ENCODE data around the gene METRN. TPM values are rescaled to one million over a fixed set of nuclear protein-coding genes. Genes with fewer than 3 reads are reported as not detected.

Gene METRN
- total RNA-seq, 4 donors from 2014 or later = 13.3 to 29.5 (median 26.0) TPM

DNA sequence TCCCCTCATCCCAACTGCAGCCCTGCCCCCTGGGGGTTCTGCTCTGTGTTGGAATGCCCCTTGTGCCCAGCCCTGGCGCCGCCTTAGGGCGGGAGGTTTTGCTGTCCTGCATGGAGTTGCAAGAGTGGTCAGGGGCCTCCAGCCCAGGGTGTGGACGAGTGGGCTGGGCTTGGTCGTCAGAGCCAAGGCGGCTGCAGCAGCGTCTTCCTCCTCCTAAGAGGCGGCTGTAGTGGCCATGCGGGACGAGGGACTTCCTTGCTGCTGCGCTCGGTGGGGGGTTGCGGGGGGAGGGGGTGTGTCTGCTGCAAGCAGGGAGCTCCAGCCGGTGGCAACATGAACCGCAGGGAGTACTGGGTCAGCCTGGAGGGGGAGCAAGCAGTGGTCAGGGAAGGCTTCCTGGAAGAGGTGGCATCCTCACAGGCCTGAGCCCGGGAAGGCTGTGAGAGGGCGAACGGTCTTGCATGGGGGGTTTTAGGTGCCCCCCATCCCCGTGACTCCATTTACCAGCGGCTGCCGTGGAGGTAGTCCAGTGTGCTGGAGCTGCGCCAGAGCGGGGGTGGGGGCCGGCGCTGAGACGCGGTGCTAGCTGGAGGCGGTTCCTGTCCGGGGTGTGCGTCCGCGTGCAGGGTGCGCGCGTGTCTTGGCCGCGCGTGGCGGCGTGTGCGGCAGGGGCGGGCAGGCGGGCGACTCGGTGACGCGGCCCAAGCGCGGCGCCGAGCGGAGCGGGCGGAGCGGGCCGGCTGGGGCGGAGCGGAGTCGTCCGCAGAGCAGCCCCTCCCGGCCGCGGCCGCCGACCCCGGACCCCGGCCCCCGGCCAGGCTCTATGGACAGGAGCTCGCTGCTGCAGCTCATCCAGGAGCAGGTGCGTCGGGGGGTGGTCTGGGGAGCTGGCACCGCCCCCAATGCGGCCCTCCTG is 39.7 kb upstream of the METRN start, which contains the start of gene RHBDL1:
TSS of gene RHBDL1 (plus strand) at position 704 of the 916 bp plus-strand sequence. CDS start at position 824, 120 bp downstream.
- TF ChIP-seq, protein P1, sequence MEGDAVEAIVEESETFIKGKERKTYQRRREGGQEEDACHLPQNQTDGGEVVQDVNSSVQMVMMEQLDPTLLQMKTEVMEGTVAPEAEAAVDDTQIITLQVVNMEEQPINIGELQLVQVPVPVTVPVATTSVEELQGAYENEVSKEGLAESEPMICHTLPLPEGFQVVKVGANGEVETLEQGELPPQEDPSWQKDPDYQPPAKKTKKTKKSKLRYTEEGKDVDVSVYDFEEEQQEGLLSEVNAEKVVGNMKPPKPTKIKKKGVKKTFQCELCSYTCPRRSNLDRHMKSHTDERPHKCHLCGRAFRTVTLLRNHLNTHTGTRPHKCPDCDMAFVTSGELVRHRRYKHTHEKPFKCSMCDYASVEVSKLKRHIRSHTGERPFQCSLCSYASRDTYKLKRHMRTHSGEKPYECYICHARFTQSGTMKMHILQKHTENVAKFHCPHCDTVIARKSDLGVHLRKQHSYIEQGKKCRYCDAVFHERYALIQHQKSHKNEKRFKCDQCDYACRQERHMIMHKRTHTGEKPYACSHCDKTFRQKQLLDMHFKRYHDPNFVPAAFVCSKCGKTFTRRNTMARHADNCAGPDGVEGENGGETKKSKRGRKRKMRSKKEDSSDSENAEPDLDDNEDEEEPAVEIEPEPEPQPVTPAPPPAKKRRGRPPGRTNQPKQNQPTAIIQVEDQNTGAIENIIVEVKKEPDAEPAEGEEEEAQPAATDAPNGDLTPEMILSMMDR (IDR thresholded peaks at IDR 0.05; ENCODE audit: low read depth) = no peak

DNA sequence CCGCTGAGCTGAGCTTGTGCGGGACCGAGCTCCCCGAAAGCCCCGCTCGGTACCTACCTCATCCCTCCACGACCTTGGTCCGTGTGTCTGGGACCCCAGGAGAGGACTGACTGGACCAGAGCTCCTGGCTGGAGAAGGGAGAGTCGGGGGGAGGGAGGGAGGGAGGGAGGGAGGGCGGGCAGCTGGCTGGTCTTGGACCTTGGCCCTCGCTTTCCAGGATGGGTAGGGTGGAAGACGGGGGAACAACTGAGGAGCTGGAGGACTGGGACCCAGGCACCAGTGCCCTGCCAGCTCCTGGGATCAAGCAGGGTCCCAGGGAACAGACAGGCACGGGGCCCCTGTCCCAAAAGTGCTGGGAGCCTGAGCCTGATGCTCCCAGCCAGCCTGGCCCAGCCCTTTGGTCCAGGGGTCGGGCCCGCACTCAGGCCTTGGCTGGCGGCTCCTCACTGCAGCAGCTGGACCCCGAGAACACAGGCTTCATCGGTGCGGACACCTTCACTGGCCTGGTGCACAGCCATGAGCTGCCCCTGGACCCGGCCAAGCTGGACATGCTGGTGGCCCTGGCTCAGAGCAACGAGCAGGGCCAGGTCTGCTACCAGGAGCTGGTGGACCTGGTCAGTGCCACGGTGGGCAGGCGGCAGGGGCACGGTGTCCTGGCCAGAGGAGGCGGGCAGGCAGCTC is 38.9 kb upstream of the METRN start:
- TF ChIP-seq, protein P1 (IDR thresholded peaks at IDR 0.05; ENCODE audit: low read depth) = no peak

DNA sequence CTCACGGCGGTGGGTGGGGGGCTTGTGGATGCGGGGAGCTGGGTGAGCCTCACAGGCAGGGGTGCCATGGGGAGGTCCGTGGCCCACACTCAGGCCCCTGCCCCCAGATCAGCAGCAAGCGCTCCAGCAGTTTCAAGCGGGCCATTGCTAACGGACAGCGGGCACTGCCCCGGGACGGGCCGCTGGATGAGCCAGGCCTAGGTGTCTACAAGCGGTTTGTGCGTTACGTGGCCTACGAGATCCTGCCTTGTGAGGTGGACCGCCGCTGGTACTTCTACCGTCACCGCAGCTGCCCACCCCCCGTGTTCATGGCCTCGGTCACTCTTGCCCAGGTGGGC is 38.4 kb upstream of the METRN start:
- TF ChIP-seq, protein P1 (IDR thresholded peaks at IDR 0.05; ENCODE audit: low read depth) = no peak

DNA sequence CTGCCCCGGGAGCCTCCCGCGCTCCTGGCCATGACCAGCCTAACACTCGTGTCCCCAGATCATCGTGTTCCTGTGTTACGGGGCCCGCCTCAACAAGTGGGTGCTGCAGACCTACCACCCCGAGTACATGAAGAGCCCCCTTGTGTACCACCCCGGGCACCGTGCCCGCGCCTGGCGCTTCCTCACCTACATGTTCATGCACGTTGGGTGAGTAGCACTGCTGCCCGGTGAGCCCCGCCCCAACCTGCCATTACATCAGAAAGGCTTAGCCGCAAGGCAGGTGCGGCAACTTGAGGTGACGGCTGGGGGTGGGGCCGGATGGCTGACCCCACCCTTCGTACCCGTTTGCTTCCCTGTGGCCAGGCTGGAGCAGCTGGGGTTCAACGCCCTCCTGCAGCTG is 38.0 kb upstream of the METRN start:
- TF ChIP-seq, protein P1 (IDR thresholded peaks at IDR 0.05; ENCODE audit: low read depth) = no peak

DNA sequence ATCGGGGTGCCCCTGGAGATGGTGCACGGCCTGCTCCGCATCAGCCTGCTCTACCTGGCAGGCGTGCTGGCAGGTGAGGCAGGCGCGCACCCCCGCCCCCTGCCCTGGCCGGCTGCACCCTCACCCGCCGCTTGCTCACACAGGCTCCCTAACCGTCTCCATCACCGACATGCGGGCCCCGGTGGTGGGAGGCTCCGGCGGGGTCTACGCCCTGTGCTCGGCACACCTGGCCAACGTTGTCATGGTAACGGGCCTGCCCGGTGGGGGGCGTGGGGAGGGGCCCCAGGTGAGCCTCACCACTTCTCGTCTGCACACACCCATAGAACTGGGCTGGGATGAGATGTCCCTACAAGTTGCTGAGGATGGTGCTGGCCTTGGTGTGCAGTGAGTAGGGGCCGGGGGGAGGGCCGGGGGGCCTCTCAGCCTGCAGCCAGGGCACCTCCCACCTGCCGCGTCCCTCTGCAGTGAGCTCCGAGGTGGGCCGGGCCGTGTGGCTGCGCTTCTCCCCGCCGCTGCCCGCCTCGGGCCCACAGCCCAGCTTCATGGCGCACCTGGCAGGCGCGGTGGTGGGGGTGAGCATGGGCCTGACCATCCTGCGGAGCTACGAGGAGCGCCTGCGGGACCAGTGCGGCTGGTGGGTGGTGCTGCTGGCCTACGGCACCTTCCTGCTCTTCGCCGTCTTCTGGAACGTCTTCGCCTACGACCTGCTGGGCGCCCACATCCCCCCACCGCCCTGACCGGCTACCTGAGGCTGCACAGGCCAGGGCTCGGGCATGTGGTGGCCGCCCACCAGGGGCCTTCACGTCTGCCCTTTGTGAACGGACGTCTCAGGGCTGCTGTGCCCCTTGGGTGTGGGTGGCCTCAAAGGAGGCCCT is 37.4 kb upstream of the METRN start:
- TF ChIP-seq, protein P1 (IDR thresholded peaks at IDR 0.05; ENCODE audit: low read depth) = no peak

DNA sequence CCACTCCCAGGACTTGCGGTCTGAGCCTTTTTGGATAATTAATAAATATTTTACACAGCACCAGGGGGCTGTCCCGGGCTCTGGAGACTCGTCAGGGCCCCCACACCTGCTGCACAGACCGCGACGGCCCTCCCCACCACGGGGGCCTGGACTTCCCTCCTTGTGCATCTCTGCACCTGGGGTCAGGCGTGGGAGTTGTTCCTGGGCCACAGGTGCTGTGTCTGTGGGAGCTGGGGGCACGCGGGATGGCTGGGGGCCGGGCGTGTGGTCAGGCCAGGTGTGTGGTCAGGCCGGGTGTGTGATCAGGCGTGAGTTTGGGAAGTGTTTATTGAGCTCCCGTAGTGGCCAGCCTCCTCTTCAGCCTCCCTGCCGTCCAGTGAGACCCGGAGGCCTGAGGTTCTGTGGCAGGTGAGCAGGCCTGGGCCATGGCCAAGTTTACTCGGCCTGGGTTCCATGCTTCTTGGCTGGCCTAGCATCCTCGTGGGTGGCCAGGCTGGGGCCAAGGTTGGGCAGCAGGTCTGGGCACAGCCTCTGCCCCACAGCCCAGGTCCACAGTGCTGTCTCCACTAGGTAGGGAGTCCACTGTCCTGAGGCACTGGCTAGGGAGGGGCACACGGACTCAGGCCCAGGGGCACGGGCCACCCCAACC is 36.6 kb upstream of the METRN start:
- TF ChIP-seq, protein P1 (IDR thresholded peaks at IDR 0.05; ENCODE audit: low read depth) = no peak

Measured in subcutaneous adipose tissue (tissue), 4 donors.